C4-2B (cell line): Measurements from ENCODE around the gene PPP4R3B.

ENCODE experiments used
- CTCF ChIP-seq: fragments of 450-650 bp; conservative IDR thresholded peaks from 2 replicates; pipeline ENCODE4 v1.5.1; 2017; ENCODE audit warnings: mild to moderate bottlenecking
- ZFX ChIP-seq: fragments of 450-650 bp; IDR thresholded peaks from 2 replicates; pipeline ENCODE4 v1.6.1; 2017

GRCh38 chr2:55581435-55581834, 36.0 kb downstream of the PPP4R3B start:
- TF ChIP-seq CTCF (peak; percentile 34), ZFX (no peak)
